HG03064 (cell line): Measurements from ENCODE around the gene ATF1.
"Not testable (repeated sequence)": the region's sequence is repeated elsewhere in the genome, so short reads cannot be mapped to it uniquely, and the experiment has no call there.

Experiments used
- ATAC-seq: cut with Tn5 transposase; IDR thresholded peaks from one replicate; pipeline ENCODE4 v1.9.1; 2021; ENCODE audit warnings: low read depth; ENCODE audit not compliant: unreplicated experiment

ATF1 gene

DNA sequence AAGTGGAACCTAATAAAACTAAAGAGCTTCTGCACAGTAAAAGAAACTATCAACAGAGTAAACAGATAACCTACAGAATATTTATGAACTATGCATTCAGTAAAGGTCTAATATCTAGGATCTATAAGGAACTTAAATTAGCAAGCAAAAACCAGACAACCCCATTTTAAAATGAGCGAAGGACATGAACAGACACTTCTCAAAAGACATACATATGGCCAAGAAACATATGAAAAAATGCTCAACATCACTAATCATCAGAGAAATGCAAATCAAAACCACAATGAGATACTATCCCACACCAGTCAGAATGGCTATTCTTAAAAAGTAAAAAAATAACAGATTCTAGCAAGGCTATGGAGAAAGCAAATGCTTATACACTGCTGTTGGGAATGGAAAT lies 91.3 kb downstream of the ATF1 start:
- not testable (repeated sequence) for ATAC-seq

DNA sequence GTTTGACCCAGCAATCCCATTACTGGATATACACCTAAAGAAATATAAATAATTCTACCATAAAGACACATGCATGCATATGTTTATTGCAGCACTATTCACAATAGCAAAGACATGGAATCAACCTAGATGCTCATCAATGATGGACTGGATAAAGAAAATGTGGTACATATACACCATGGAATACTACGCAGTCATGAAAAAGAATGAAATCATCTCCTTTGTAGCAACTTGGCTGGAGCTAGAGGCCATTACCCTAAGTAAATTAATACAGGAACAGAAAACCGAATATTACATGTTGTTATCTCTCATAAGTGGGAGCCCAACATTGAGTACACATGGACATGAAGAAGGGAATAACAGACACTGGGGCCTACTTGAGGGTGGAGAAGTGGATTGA lies 91.8 kb downstream of the ATF1 start:
- not testable (repeated sequence) for ATAC-seq

DNA sequence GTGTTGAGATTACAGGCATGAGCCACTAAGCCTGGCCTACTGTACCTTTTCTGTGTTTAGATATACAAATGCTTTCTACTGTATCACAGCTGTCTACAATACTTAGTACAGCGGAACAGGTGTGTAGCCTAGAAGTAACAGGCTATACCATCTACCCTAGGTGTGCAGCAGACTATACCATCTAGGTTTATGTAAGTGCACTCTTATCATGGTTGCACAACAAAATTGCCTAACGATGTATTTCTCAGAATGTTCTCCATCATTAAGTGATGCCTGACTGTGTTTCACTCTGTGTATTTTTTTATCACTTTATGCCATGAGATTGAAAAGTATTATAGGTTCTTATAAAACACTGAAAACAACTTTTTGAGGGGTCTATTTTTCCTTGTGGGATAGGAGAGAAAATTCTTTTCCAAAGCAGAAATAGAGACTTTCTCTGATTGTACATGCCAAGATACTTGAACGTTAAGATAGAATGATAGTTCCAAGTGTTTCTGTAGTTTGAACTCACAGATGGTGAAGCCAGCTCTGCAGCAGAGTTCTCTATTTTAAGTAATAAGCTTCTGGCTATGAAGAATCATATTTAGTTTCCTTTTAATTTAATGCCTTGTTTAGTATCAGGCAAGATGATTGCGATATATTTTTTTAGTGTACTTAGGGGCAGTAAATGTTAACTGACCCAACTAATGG lies 95.9 kb downstream of the ATF1 start:
- no peak for ATAC-seq

DNA sequence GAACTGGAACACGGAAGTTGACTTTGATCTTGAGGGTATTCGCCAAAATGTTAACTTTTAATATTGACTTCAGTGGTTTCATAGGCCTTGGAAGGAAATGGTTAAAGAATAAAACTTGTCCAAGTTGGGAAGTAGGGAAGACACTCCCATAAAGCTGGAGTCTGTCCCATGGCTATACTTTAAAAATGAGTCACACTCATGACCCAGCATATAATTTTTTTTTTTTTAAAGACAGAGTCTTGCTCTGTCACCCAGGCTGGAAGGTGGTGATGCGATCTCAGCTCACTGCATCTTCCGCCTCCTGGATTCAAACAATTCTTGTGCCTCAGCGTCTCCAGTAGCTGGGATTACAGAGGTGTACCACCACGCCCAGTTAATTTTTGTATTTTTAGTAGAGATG lies 98.4 kb downstream of the ATF1 start:
- ATAC-seq, result no peak

DNA sequence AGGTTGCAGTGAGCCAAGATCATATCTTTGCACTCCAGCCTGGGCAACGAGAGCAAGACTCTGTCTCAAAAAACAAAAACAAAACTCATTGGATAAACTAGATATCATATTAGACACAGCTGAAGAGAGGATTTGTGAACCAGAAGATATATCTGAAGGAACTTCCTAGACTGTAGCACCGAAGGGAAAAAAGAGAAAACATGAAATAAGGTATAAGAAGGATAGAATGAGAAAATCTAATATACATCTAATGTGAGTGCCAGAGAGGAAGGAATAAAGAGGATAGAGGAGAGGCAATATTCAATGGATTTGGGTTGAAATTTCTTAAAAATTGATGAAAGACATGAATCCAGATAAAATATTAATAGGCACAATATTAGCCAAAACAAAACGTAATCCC lies 101.4 kb downstream of the ATF1 start:
- no peak for ATAC-seq

DNA sequence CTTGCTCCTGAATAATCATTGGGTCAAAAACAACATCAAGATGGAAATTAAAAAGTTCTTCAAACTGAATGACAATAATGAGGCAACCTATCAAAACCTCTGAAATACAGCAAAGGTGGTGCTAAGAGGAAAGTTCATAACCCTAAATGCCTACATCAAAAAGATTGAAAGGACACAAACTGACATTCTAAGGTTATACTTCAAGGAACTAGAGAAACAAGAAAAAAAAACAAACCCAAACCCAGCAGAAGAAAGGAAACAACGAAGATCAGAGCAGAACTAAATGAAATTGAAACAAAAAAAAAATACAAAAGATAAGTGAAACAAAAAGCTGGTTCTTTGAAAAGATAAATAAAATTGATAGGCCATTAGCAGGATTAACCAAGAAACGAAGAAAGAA lies 105.0 kb downstream of the ATF1 start:
- not testable (repeated sequence) for ATAC-seq
